OCI-LY1 (cell line): ENCODE results near the gene PSMB5.

ENCODE experiments used
- CTCF ChIP-seq: fragments of 200-600 bp; sonication (generic), shearing (Covaris generic); IDR thresholded peaks from 2 replicates; pipeline ENCODE4 v1.5.1; 2017; ENCODE audit warnings: mild to moderate bottlenecking, antibody characterized with exemption, low read length, moderate library complexity, mixed read lengths
- EZH2 ChIP-seq: fragments of 200-600 bp; sonication (generic), shearing (Covaris generic); IDR thresholded peaks from 2 replicates; pipeline ENCODE4 v1.8.0; 2017; ENCODE audit warnings: borderline replicate concordance, mixed run types, mild to moderate bottlenecking, antibody characterized with exemption, low read length, moderate library complexity, mixed read lengths

DNA sequence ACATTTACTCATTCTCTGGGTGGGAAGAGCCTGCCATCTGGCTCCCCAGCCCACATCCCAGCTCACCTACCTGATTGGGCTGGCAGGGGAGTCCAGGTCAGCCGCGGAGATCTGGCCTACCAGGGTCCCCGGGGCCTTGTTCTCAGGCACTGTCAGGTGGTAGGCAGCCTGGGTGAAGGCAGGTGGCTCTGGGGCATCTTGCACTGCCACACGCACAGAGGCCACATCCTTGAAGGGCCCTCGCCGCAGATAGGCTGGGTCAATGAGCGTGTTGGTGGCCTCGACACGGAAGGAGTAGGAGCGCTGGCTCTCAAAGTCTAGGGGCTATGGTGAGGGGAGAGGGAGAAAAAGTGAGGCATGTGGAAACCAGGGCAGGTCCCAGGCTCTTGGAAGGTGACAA, 18.7 kb upstream of the PSMB5 start:
- TF ChIP-seq CTCF (no peak), EZH2 (no peak)
